IMR-90 (cell line): ENCODE data around the gene EDN2. TPM values are rescaled to one million over a fixed set of nuclear protein-coding genes. Genes with fewer than 3 reads are reported as not detected.

Experiments used
- ATAC-seq: fragments of 200-7000 bp; cut with Tn5 transposase; 2 replicates; pipeline ENCODE4 v1.9.1; 2020; ENCODE audit warnings: low read depth, mild to moderate bottlenecking, moderate library complexity
- BruUV-seq: library from RNA; stranded (reverse); fragments of 400-500 nt; replicated peaks from 2 replicates; lab custom pipeline; 2021; lab: Mats Ljungman, UMichigan
- CTCF ChIA-PET: fragments of 300-600 bp; formaldehyde crosslinking; extraction: SDS; loops from one replicate; lab custom pipeline; 2021; ENCODE audit warnings: antibody characterized with exemption; lab: Yijun Ruan, JAX
- POLR2A ChIA-PET: fragments of 300-600 bp; sonication (Branson Sonifier 250); formaldehyde crosslinking; loops from one replicate; lab custom pipeline; 2022; ENCODE audit warnings: antibody characterized with exemption; ENCODE audit not compliant: unreplicated experiment; lab: Charles Lee
- DNase-seq: peaks from one replicate; pipeline ENCODE4 v3.0.0; 2013
- H2AFZ ChIP-seq: replicated peaks from 2 replicates; pipeline ENCODE3; 2013; ENCODE audit warnings: low read length, mild to moderate bottlenecking; ENCODE audit not compliant: poor library complexity
- H2AK5ac ChIP-seq: 2 replicates; pipeline ENCODE4 v1.6.1; 2013; ENCODE audit warnings: low read depth, low read length, inconsistent platforms
- H2AK9ac ChIP-seq: replicated peaks from 2 replicates; pipeline ENCODE3; 2013; ENCODE audit warnings: mild to moderate bottlenecking, low read depth, low read length, moderate library complexity; ENCODE audit not compliant: poor library complexity
- H2BK120ac ChIP-seq: 2 replicates; pipeline ENCODE4 v1.6.1; 2013; ENCODE audit warnings: low read depth, low read length, inconsistent platforms
- H2BK15ac ChIP-seq: 3 replicates; pipeline ENCODE4 v1.6.1; 2013; ENCODE audit warnings: low read depth, low read length, inconsistent platforms
- H2BK20ac ChIP-seq: 2 replicates; pipeline ENCODE4 v1.6.1; 2013; ENCODE audit warnings: low read depth, mild to moderate bottlenecking, inconsistent platforms, low read length, moderate library complexity
- H2BK5ac ChIP-seq: 2 replicates; pipeline ENCODE4 v1.6.1; 2013; ENCODE audit warnings: mild to moderate bottlenecking, low read depth, low read length, inconsistent platforms; ENCODE audit not compliant: poor library complexity, severe bottlenecking
- H3K14ac ChIP-seq: replicated peaks from 2 replicates; pipeline ENCODE4 v1.6.1; 2013; ENCODE audit warnings: low read depth, low read length, inconsistent platforms
- H3K18ac ChIP-seq: 2 replicates; pipeline ENCODE4 v1.6.1; 2013; ENCODE audit warnings: low read depth, low read length, control low read depth
- H3K23ac ChIP-seq: 2 replicates; pipeline ENCODE4 v1.6.1; 2013; ENCODE audit warnings: low read depth, low read length, inconsistent platforms
- H3K27ac ChIP-seq: 2 replicates; pipeline ENCODE4 v1.5.1; 2013; ENCODE audit warnings: mild to moderate bottlenecking, control low read depth, low read length; ENCODE audit not compliant: insufficient read depth
- H3K27me3 ChIP-seq: 2 replicates; pipeline ENCODE4 v1.6.1; 2013; ENCODE audit warnings: low read length; ENCODE audit not compliant: control insufficient read depth, insufficient read depth
- H3K36me3 ChIP-seq: 2 replicates; pipeline ENCODE4 v1.6.1; 2013; ENCODE audit warnings: low read length, mixed read lengths; ENCODE audit not compliant: control insufficient read depth, insufficient read depth
- H3K4ac ChIP-seq: 2 replicates; pipeline ENCODE4 v1.6.1; 2013; ENCODE audit warnings: low read depth, low read length, inconsistent platforms
- H3K4me1 ChIP-seq: 2 replicates; pipeline ENCODE4 v1.6.1; 2013; ENCODE audit warnings: low read length, mixed read lengths; ENCODE audit not compliant: control insufficient read depth, insufficient read depth
- H3K4me2 ChIP-seq: 2 replicates; pipeline ENCODE4 v1.6.1; 2013; ENCODE audit warnings: low read depth, mild to moderate bottlenecking, control low read depth, low read length, moderate library complexity
- H3K4me3 ChIP-seq: 2 replicates; pipeline ENCODE4 v1.5.1; 2013; ENCODE audit warnings: low read depth, mild to moderate bottlenecking, control low read depth, low read length, moderate library complexity; ENCODE audit not compliant: insufficient read depth
- H3K56ac ChIP-seq: 2 replicates; pipeline ENCODE4 v1.6.1; 2013; ENCODE audit warnings: low read length, inconsistent platforms; ENCODE audit not compliant: insufficient read depth; ENCODE audit errors: extremely low read depth
- H3K79me1 ChIP-seq, 2 experiments: 2 replicates each; pipeline ENCODE4 v1.6.1; 2013; ENCODE audit warnings: low read length in 2 of 2, inconsistent platforms in 1 of 2, low read depth in 1 of 2
- H3K9ac ChIP-seq: 2 replicates; pipeline ENCODE4 v1.6.1; 2013; ENCODE audit warnings: low read depth, low read length, control low read depth
- H3K9me1 ChIP-seq: 2 replicates; pipeline ENCODE4 v1.6.1; 2013; ENCODE audit warnings: low read length, inconsistent platforms; ENCODE audit not compliant: insufficient read depth
- H3K9me3 ChIP-seq: 2 replicates; pipeline ENCODE4 v1.6.1; 2013; ENCODE audit warnings: low read length; ENCODE audit not compliant: control insufficient read depth, insufficient read depth
- H4K20me1 ChIP-seq: 2 replicates; pipeline ENCODE4 v1.6.1; 2013; ENCODE audit warnings: low read length, inconsistent platforms; ENCODE audit not compliant: insufficient read depth
- H4K5ac ChIP-seq: 2 replicates; pipeline ENCODE4 v1.6.1; 2013; ENCODE audit warnings: mild to moderate bottlenecking, low read depth, low read length, control low read depth
- H4K8ac ChIP-seq, 2 experiments: 2 replicates each; pipeline ENCODE4 v1.6.1; 2013; ENCODE audit warnings: low read depth in 2 of 2, low read length in 2 of 2, control low read depth in 1 of 2, inconsistent platforms in 1 of 2
- H4K91ac ChIP-seq: 2 replicates; pipeline ENCODE4 v1.6.1; 2013; ENCODE audit warnings: low read depth, low read length, inconsistent platforms; ENCODE audit not compliant: insufficient read depth
- BHLHE40 ChIP-seq: fragments of 150-350 bp; IDR thresholded peaks from 2 replicates; pipeline ENCODE4 v1.6.1; 2016; ENCODE audit warnings: mild to moderate bottlenecking, low read depth, low read length
- CEBPB ChIP-seq: IDR thresholded peaks from 2 replicates; pipeline ENCODE4 v1.6.1; 2012; ENCODE audit warnings: low read depth, low read length, improper control_type of control experiment
- CHD1 ChIP-seq: IDR thresholded peaks from 2 replicates; pipeline ENCODE4 v1.6.1; 2012; ENCODE audit warnings: low read depth, low read length, improper control_type of control experiment
- MAFK ChIP-seq: IDR thresholded peaks from 2 replicates; pipeline ENCODE4 v1.6.1; 2012; ENCODE audit warnings: low read depth, low read length, improper control_type of control experiment
- MAZ ChIP-seq: IDR thresholded peaks from 2 replicates; pipeline ENCODE4 v1.6.1; 2012; ENCODE audit warnings: low read depth, mild to moderate bottlenecking, low read length, improper control_type of control experiment, moderate library complexity, borderline replicate concordance
- RFX5 ChIP-seq: IDR thresholded peaks from 2 replicates; pipeline ENCODE4 v1.8.0; 2012; ENCODE audit warnings: low read depth, mild to moderate bottlenecking, low read length, moderate library complexity
- WGBS, 2 experiments: methylation state at CpG; one replicate each; pipeline versions ENCODE4 v1.1.5 to v1.1.7; 2013; ENCODE audit warnings: missing lambda C conversion rate in 2 of 2; ENCODE audit not compliant: insufficient read length in 1 of 2; ENCODE audit errors: extremely low coverage in 2 of 2; 5-methylcytosine and 5-hydroxymethylcytosine counted together
- dilution Hi-C: fragments of 300-500 bp; cut with HindIII; formaldehyde crosslinking; loops from one replicate; pipeline ENCODE4 v1.14.3; 2018; ENCODE audit warnings: low sequenced_read_pairs; ENCODE audit not compliant: unreplicated experiment
- in situ Hi-C: fragments of 300-500 bp; cut with MboI; formaldehyde crosslinking; loops from 3 replicates; pipeline ENCODE4 v1.14.3; 2019; ENCODE audit warnings: low sequenced_read_pairs, inconsistent platforms, mixed read lengths
- intact Hi-C: fragments of 100-400 bp; cut with micrococcal nuclease; formaldehyde crosslinking; loops from 2 replicates; pipeline ENCODE4 v1.10.0; 2022
- polyA plus RNA-seq, 3 experiments: library from polyadenylated mRNA; depleted of rRNA; stranded (reverse); fragments of >200 nt; gene quantifications; 2 replicates each; pipeline ENCODE4 v1.2.3, GENCODE V29; 2012; ENCODE audit warnings: low replicate concordance in 1 of 3
- total RNA-seq: library from RNA; depleted of rRNA; stranded (reverse); fragments of >200 nt; gene quantifications from 2 replicates; pipeline ENCODE4 v1.2.3, GENCODE V29; 2012

EDN2 gene
- total and polyA plus RNA-seq, 2 of the 4 experiments (the other 2 are of a cell fraction): 0.27 TPM; not detected in 1

GRCh38 chr1:41489561-41489960 lies 5.1 kb upstream of the EDN2 start:
- Histone ChIP-seq H3K4me3 (no peak overlapping the region), H3K9ac (no peak overlapping the region), H3K27me3 (no peaks in the 10 kb centered on the region), H2BK15ac (no peak overlapping the region), H3K56ac (no peak overlapping the region), H3K4ac (no peak overlapping the region), H3K9me1 (peaks cover 22% of the 10 kb centered on the region), H3K36me3 (no peaks in the 10 kb centered on the region), H3K27ac (no peak overlapping the region), H3K79me1 (no peaks in the 10 kb centered on the region), H3K4me2 (no peak overlapping the region), H2AFZ (no peak overlapping the region), H3K18ac (no peak overlapping the region), H3K23ac (no peak overlapping the region), H2AK9ac (no peak overlapping the region), H2BK5ac (no peak overlapping the region), H3K14ac (no peak overlapping the region), H2AK5ac (no peak overlapping the region), H2BK20ac (no peak overlapping the region), H3K4me1 (peaks cover 33% of the 10 kb centered on the region), H4K5ac (no peak overlapping the region), H4K20me1 (no peaks in the 10 kb centered on the region; the same call in 1 of the 2 replicates), H2BK120ac (no peak overlapping the region), H4K8ac (no peak overlapping the region), H4K91ac (no peak overlapping the region), H3K9me3 (no peaks in the 10 kb centered on the region)
- ChIA-PET CTCF (no interaction called here), POLR2A (no interaction called here)
- TF ChIP-seq RFX5 (no peak), CEBPB (no peak), CHD1 (no peak), MAZ (no peak), BHLHE40 (no peak), MAFK (no peak)
- DNase-seq (no peak), ATAC-seq (no peak)
- dilution Hi-C loops: no loop called here
- 92 to 94% methylated on average over 5 of the region's 5 CpGs for WGBS, 2 experiments
- intact Hi-C loops: no loop called here
- BruUV-seq: no TSS peak
- in situ Hi-C loops: no loop called here
